Activated CD4-positive, alpha-beta T cell treated with anti-CD3 and anti-CD28 coated beads for 48 hours (primary cell): ENCODE measurements around the gene KRTAP5-3.
"Not testable (repeated sequence)": the region's sequence is repeated elsewhere in the genome, so short reads cannot be mapped to it uniquely, and the experiment has no call there.

Experiments used
- DNase-seq: peaks from one replicate; pipeline ENCODE4 v3.0.0-alpha.2; 2020

Gene KRTAP5-3

DNA sequence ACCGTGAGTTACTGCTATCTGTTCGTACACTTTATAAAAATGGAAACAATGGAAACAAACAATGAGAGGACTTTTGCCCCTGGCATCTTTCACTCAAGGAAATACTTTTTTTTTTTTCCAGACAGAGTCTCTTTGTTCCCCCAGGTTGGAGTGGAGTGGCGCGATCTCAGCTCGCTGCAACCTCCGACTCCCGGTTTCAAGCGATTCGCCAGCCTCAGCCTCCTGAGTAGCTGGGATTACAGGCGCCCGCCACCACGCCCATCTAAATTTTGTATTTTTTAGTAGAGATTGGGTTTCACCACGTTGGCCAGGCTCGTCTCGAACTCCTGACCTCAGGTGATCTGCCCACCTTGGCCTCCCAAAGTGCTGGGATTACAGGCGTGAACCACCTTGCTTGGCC lies 32.5 kb downstream of the KRTAP5-3 start:
- DNase-seq = not testable (repeated sequence)

DNA sequence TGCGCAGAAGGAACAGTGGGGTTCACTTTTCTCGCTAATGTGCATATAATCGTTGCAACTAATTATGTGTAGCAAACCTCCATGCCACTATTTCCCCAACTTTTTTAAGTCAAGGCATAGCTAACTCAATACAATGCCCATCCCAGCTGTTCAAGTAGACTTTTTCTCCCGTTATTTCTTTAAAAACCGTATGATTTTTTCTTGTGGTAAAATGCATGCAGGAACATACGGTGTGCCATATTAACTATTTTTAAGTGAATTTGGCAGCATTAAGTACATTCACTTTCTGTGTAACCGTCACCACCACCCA lies 33.4 kb downstream of the KRTAP5-3 start:
- DNase-seq = no peak

DNA sequence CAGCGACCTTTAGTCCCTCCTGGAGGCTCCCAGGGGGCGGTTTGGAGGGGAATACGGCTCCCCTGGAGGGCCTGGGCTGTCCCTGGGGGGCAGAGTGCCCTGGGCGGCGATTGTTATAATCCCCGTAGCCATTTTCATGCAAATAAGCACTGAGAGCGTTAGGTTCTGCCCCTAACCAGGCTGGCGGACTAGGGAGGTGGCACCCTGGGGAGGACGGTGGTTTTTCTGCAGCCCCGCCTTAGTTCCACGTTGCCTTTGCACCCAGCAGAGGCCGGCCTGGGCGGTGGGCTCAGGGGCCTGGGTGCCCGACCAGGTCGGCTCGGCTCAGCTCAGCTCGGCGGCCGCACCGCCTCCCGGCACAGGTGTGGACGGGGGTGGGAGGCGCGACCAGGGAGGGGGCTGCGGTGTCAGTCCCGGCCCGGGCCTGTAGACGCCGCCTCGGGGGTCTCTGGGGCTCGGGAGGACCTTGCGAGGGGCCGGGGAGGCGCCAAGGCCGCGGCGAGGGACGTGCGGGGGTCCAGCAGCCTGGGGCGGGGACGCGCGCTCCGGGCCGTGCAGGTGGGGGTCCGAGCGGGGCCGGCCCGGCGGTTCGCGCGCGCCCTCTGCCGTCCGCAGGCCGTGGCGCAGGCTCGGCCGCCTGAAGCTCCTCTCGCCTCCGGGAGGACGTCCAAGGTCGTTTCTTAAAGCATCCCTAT lies 33.9 kb downstream of the KRTAP5-3 start:
- DNase-seq = peak; percentile 64

DNA sequence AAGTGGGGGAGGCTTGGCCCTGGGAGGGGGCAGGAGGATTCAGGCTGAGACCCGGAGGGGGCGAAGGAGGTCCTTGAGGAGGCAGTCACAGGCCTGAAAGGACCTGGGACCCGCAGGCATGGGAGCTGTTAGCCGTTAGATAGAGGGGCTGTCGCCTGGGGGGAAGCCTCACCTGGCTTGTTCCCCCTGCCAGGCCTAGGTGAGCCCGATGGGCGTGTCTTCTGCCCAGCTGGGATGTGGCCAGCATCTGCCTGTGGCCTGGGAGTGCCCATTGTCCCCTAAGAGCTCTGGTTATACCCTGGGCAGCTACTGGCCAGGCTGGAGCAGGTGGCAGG lies 34.4 kb downstream of the KRTAP5-3 start:
- DNase-seq = no peak

DNA sequence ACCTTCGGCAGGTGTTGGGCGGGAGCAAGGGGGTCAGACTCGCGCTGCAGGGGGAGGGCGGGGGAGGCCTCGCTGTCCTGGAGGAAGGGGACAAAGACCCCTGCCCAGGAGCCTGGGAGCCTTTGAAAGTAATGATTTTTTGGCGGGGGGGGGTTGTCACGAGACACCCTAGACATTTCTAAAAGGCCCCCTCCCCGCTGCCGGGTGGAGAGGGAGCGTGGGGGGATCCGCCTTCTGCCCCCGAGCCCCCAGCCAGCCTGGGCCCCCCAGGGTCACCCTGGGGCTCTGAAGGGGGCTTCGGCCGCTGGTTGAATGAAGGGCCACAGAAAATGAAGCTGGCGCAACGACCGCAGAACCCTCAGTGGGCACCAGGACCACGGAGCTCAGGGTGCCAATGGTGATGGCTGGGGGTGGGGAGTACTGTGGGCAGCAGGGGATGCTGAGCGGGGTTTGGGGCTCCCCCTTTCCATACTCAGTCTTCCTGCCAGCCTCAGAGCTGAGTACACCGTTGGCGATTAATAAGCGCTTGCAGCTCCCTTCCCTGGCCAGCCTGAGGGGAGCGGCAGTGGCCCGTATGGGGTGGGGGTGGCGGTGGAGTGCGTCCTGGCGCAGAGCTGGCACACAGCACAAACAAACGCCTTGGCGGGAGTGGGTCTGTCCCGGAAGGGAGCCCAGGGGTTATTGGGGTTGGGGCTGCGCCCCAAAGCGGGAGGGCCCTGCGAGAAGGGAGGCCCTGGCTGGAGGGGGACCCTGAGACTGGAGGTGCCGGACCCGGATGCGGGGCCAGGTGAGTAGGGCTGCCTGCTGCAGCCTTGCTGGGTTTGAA lies 35.0 kb downstream of the KRTAP5-3 start:
- DNase-seq = peak; percentile 42

DNA sequence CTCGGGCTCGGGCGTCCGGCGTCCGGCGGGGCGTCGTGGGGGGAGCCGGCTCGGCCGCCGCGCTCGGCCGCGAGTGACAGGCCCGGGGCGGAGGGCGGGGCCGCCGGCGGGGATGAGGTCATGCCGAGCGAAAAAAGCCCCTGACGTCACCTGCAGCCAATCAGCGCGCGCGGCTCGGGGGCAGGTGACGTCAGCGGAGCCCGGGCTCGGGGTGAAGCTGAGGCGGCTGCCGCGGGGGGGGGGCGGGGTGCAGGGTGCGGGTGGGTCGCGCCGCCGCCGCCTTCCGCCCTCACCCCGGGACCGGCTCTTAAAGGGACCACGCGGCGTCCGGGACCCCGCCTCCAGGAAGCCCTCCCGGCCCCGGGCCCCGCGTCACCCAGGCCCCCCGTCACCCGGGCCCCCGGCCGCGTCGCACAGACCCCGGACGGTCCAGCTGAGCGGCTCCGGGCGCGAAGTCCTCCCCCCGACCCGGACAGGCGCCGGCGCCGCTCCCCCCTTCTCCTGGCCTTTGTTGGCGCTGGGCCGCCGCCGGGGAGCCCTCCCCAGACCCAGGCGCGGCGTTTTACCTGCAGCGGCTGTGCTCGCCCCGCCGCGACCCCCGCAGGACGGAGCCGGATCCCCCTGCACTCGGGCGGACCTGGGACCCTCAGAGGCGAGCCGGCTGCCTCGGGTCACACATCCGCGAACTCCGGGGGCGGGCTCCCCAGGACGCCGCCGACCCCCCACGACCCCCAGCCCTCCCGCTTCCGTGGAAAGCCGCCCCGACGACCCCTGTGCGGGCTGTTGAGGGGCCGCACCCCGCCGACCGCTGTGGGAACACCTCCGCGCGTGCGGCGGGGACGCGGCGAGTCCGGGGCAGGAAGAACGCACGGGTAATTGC lies 35.8 kb downstream of the KRTAP5-3 start, which contains the start of gene DUSP8:
TSS of gene DUSP8 (minus strand) at position 75 of the 880 bp plus-strand sequence. CDS start 6,445 bp downstream, outside the sequence.
- peak; percentile 92 for DNase-seq

DNA sequence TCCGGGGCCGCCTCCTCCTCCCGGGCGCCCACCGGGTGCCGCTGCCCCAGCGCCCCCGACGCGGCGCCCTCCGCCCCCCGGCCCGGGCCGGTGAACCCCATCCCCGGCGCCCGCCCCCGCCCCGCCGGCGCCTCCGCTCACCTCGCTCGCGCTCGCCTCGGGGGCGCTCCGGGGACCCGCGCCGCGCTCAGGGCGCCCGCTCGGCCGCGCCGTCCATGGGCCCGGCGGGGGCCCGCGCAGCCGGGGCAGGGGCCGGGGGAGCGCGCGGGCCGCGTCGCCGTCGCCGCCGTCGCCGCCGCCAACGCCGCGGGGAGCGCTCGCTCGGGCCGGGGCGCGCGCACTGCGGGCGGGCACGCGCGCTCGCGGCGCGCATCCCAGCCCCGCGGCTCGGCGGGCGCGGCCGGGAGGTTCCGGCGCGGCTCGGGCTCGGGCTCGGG lies 36.5 kb downstream of the KRTAP5-3 start:
- DNase-seq = no peak

DNA sequence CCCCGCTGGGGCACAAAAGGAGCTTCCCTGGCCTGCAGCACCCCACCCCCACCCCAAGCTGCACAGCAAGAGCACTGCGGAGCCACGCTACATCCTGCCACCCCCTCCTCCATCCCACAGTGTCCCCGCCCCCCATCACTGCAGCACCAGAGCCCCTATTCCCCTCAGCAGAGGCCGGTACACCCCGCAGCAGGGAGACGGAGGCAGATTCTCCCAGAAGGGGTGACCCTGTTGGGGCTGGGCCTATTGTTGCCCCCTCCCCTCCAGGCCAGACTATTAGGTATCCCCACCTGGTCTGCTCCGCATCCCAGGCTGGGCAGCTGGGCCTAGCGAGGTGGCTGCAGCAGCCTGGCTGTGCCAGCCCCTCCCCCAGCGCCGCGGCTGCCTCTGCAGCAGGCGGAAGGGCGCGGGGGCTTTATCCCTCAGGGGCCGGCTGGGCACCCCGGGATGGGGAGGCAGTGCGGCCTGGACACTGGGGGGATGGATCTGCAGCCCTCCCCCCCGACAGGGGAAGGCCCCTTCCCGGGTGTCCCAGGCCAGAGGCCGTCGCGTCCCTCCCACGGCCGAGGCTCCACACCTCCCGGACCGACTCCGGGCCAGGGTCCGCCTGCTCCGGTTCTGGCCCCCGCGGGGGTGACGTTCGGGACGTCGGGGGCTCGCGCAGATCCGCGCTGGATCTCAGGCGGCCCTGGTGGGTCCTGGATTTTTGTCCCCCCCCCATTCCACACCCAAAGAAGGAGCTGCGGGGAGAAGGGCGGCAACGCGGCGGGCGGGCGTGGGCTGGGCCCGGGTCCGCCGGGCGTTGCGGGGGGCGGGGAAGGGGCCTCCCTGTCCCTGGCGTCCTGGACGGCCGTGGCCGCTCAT lies 37.1 kb downstream of the KRTAP5-3 start:
- DNase-seq = no peak

DNA sequence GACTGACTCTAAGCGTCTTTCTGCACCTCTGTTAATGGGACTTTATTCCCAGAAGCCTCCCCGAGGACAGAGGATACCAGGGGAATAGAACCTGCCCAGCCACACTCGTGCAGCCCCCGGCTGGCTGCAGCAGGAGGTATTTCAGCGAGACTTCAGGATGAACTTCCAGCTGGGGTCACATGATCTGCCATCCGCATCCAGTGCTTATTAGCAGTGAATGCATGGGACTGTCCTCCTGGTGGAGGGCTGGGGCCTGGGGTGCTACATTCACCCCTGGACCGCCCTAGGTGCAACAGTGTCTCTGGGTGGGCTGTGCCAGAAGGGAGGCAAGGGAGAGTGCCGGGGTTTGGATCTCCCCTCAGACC lies 37.8 kb downstream of the KRTAP5-3 start:
- DNase-seq = no peak

DNA sequence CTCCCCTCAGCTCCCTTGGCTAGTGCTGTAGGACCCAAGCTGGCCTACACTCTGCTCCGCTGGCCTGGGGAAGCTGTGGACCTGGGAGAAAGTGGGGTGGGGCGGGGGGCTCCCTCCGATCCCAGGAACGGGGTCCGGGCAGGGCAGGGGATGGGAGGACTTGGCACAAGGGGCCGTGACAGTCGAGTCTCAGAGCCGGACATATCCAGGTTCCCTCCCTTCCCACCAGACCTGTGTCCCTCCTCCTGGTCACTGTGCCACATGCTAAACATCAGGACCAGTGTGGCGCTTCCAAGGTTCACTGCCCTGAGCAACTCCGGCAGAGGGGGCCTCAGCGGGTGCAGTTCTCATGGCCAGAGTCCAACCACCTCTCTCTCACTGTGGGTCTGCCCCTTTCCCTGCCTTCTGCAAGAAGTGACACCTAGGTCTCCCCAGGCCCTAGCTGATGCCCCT lies 38.2 kb downstream of the KRTAP5-3 start:
- DNase-seq = no peak

DNA sequence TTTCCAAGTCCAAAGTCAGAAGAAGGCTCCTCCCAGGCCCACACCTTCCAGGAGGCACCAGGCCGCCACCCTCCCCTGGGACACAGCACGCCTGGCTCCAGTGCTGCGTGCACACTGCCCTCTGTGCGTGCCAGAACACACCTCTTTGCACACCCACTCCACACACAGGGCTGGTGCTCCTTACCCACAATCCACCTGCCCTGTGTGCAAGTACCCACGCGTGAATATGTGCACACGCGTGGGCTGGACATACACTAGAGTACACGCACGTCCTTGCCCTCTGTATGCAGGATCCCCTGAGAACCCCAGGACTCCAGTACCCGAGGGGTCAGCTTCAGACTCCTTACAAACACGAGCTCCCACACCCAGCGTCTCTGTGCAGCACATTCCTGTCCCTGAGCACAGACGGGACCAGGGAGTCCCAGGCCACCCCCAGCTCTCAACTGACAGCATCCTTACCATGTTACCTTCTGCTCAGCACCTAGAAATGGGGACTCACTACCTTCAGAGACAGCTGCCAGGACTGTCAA lies 38.9 kb downstream of the KRTAP5-3 start:
- DNase-seq = no peak

DNA sequence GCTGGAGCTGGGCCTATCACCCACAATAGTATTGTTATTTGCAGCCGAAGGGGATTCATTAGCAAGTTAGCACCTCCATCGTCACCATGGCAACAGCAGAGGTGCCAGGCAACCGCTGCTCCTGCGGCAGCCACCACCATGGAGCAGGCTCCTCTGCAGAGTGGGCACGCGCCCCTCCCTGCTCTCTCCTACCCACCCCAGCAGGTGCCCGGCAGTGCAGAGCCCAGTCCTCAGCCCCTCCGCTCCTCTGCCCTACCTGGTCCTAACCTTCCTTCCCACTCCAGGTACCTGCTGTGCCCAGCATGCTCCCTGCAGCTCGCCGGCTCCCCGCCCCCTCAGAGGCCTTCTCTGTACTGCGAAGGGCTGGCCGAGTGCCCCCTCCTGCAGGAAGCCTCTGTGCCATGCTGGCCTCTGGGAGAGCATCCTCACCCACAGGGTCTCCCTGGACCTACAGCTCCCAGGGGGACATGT lies 39.8 kb downstream of the KRTAP5-3 start:
- no peak for DNase-seq

DNA sequence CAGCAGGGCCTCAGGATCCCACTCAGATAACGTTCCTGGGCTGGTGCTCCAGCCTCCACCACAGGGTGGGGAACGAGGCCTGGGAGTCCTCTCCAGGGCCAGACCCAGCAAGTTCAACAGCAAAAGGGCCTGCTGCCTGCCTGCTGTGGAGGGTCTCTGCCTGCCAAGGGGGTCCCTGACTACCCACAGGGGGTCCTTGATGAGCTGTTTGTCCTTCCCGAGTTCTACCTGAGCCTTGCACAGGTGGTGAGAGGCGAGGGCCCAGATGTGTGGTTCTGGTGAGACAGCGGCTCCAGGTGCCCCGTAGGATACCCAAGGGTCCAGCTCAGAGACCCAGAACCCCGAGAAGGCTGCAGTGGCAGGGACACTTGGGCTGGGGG lies 40.6 kb downstream of the KRTAP5-3 start:
- no peak for DNase-seq

DNA sequence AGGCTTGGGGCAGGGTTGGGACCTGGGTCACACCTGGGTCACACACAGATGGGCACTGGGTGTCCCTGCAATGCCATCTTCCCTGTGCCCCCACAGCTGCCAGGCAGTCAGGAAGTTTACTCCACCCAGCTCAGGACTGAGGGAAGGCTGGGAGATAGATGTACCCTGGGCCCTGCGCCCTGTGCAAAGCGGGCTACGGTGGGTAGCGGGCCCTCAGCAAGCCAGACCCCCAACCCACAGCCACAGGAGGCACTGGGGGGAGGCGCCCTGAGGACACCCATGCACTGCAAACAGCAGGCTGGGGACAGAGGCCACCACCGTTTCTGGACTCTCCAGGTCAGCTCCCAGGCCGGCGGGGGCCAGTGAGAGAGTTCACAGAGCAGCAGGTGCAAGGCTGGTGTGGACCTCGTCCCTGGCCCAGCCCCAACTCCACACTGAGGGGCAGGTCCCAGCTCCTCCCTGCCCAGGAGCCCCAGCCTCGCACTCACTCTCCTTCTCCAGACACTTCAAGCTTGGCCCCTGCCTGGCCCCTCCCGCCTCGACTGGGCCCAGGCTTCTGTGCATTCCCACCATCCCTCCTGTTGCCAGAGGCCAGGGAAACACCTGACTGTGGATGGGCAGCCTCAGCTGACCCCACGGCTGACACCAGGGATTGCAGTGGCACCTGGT lies 41.1 kb downstream of the KRTAP5-3 start:
- no peak for DNase-seq

DNA sequence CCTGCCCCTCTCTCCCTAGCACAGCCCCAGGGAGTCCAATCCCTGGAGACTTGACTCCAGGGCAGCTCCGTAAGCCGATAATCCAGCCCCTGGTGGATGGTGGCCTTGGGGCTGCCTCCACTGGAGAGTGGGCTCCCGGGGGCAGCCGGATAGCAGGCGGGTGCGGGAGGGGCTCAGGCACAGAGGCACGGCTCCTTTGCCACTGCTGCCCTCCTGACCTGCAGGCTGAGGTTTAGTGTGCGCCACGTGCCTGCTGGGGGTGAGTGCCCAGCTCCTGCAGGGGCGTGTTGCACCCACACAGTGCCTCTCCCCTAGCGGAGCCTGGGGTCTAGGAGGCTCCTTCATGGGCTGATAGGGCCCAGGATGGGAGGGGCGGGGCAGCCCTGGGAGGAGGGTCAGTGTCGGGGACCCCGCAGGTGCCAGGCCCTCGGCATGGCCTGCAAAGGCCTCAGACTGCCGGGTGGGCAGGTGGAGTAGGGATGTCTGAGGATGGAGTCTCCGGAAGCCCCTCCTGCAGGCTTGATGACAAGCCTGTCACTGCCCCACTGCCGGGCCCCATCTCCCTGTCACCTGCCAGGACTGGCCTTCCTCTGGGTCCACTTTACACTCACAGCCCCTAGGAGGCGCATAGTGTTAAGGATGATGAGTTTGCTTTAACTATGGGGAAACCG lies 41.7 kb downstream of the KRTAP5-3 start:
- no peak for DNase-seq

DNA sequence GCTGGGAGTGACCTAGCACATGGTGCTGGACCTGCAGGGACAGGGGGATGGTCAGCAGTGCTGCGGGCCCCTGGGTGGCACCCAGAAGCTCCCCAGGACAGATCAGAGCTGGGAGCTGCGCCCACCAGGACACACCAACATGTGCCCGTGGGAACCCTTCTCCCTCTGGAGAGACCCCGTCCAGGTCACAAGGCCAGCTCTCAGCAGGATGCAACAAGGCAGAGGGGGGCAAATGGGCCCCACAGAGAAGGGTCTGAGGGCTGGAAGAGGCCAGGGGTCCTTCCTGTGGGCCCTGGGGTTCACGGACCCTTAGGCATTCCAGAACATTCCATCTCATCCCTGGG lies 42.4 kb downstream of the KRTAP5-3 start:
- DNase-seq = no peak

DNA sequence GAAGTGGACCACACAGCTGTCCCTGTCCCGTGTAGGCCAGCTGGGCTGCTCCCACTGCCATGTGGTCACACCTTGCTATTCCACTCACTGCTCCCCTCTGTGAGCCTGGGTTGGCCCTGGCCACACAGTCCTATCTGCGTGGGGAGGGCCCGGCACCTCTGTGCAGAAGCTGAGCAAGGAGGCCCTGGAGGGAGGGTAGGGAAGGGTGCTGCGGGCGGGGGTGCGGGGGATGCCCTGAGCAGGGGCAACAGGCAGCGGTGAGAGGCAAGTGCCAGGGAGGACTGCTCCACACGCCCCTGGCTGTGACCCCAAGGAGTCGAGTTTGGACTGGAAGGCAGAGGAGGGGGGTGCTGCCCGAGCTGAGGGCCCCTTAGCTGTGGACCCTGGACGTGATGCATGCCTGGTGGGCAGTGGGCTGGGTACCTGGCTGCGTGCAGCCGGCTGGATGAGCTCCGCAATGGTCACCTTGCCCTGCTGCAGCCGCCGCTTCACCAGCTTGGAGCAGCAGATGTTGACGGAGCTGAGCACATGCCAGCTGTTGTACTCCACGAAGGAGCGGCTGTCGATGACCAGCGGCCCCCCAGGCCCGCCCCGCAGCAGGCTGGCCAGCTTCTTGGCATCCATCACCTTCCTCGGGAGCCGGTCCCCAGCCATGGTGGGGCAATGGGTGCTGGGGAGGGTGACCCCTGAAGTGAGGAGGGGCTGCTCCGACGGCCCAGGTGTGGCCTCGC lies 42.9 kb downstream of the KRTAP5-3 start:
- DNase-seq = no peak

DNA sequence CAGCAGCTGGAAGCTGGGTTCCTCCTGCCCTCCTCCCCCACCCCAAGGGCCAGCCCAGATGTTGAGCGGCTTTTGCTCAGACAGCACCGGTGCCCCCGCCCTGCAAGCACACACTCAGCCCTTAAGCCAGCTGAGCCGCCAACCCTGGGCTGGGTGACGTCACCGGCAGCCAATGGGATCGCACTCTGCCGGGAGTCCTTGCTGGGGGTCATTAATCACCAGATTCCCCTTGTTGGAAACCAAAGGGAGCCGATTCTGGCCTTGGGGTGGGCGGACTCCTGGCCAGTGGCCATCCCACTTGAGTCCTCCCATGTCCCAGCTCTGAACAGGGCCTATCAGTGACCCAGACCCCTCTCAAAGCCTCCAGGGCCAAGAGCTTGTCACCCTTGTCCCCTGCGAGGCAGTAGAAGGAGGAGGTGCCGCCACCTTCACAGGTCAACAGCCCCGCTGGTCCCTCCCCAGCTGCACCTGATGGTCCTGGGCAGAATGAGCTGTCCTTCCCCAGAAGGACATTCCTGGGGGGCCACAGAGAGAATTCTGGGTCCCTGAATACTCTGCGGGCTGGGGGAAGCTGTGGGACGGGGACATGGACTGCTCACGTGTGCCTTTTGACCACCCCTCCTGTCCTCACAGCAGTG lies 43.6 kb downstream of the KRTAP5-3 start:
- DNase-seq = peak; percentile 33

DNA sequence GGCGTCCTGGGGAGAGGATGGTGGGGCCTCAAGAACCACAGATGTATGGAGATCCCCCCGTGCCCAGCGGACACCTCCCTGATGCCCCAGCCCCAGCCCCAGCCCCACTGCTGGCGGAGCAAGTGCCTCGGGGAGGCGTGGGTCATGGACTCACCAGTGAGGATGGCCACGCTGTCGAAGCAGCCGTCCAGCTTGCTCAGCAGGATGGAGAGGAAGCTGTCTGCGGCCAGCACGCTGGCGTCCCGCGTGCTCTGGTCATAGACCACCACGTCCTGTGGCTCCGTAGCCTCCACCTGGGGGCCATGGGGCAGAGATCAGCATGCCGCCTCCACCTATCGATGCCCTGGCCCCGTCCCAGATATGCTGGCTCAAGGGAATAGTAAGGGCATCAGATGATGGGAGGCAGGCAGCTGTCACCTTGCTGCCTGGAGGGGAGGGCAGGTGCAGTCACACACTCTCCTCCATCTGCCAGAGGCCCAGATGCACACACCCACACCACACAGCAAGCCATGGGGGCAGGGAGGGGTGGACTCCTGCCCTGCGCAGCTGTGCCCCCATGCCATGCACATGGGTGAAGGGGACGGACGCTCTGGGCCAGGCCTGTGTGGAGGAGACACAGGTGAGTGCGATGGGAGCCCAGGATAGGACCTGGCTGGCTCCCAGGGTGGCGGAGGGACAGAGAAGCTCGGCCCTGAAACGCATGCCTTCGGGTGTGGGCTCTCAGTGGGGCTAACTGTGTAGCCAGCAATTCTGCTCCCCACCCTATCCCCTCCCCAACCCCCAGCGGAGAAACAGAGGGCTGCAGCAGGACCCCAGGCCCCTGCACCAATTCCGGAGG lies 44.3 kb downstream of the KRTAP5-3 start:
- DNase-seq = no peak
